Ovary (tissue), 9 donors: ENCODE data around the gene ACVR2B. TPM values are rescaled to one million over a fixed set of nuclear protein-coding genes. Genes with fewer than 3 reads are reported as not detected.

Source experiments
- DNase-seq, 5 donors: peaks; one replicate each; pipeline ENCODE4 v3.0.0-alpha.2; 2019 to 2020
- H3K27ac ChIP-seq, 2 donors: fragments of 200-600 bp; one replicate each; pipeline versions ENCODE4 v1.5.1 to v1.8.0; 2019 to 2022
- H3K27me3 ChIP-seq: fragments of 200-600 bp; one replicate; pipeline ENCODE4 v1.8.0; 2022
- H3K36me3 ChIP-seq: fragments of 200-600 bp; sonication (generic); one replicate; pipeline ENCODE4 v1.5.1; 2019
- H3K4me1 ChIP-seq: one replicate; pipeline ENCODE4 v1.8.1; 2013; ENCODE audit warnings: mild to moderate bottlenecking, moderate library complexity; ENCODE audit not compliant: insufficient read depth
- H3K4me3 ChIP-seq: fragments of 200-600 bp; sonication (generic); one replicate; pipeline ENCODE4 v1.5.1; 2017
- H3K9me3 ChIP-seq, 2 donors: fragments of 200-600 bp in 1 of 2; sonication (generic) in 1 of 2; one replicate each; pipeline versions ENCODE4 v1.5.1 to v1.8.1; 2013 to 2019; ENCODE audit warnings: mild to moderate bottlenecking in 1 of 2, moderate library complexity in 1 of 2
- CTCF ChIP-seq, 3 donors: fragments of 450-650 bp in 2 of 3; fragments of 200-600 bp in 1 of 3; IDR thresholded peaks; one replicate each; pipeline versions ENCODE4 v1.5.1 to v1.8.0; 2016 to 2022; ENCODE audit warnings: antibody characterized with exemption in 3 of 3, mild to moderate bottlenecking in 1 of 3
- EP300 ChIP-seq: sonication (generic); formaldehyde crosslinking; IDR thresholded peaks from one replicate; pipeline ENCODE4 v1.6.1; 2017; ENCODE audit warnings: antibody characterized with exemption
- POLR2A ChIP-seq: fragments of 450-650 bp; IDR thresholded peaks from one replicate; pipeline ENCODE4 v1.6.1; 2017; ENCODE audit warnings: antibody characterized with exemption, mild to moderate bottlenecking, moderate library complexity
- WGBS, 3 donors: extraction: QIAGEN DNeasy Blood & Tissue Kit in 1 of 3; methylation state at CpG; one replicate each; pipeline versions ENCODE4 v1.1.5 to v1.1.7; 2013 to 2017; 5-methylcytosine and 5-hydroxymethylcytosine counted together
- intact Hi-C, 4 donors: fragments of 100-400 bp; cut with DNase I; formaldehyde crosslinking; loops; one replicate each; pipeline versions ENCODE4 v1.11.0 to v1.15.1; 2022 to 2023
- polyA plus RNA-seq, 2 donors: library from polyadenylated mRNA; stranded (reverse); fragments of 200-250 nt in 1 of 2; fragments of 350-450 nt in 1 of 2; fragmentation: Illumina TruSeq in 1 of 2; extraction: RNeasy Lipid Tissue Mini Kit (QIAGEN cat#74804) in 1 of 2; gene quantifications; one replicate each; pipeline ENCODE4 v1.2.3, GENCODE V29; 2013 to 2014
- total RNA-seq, 7 donors: library from RNA; depleted of rRNA in 2 of 7; stranded (reverse); fragments of >200 nt in 2 of 7; fragmentation: NEBNext Ultra II Directional in 3 of 7; extraction: Animal tissue kit (Norgen Biotek cat#: 25700) in 3 of 7; gene quantifications; one replicate each; pipeline versions ENCODE4 v1.1.0 to v1.2.4, GENCODE V29; 2016 to 2023
- donor health status: DM: no; HTN: no; CAD: no; lungs with moderate emphysema.
- donor health status: DM: no; HTN: no; CAD: no.
- donor health status: Bipolar disorder and iron deficiency.
- donor health status: DM: yes; HTN: yes; CAD: no.
- donor health status: DM: no; HTN: no; CAD: no.
- donor health status: DM: yes; HTN: yes; CAD: no.

ACVR2B gene
- total and polyA plus RNA-seq, 9 donors = 3.3 to 16.0 (median 10.6) TPM

GRCh38 chr3:38446085-38446686 is 7.5 kb upstream of the ACVR2B start:
- H3K4me3 ChIP-seq = no peak overlapping the region
- no peak overlapping the region for H3K27ac ChIP-seq
- no peaks in the 10 kb centered on the region for H3K36me3 ChIP-seq
- no peak for DNase-seq
- H3K9me3 ChIP-seq = no peaks in the 10 kb centered on the region
- H3K27me3 ChIP-seq = no peaks in the 10 kb centered on the region
- intact Hi-C loops = loop anchor here in 1 of 4 donors (10.0 kb wide), 1 partner anchor 939 kb away; the partner anchor contains the start of gene SLC25A38
- no peak for TF ChIP-seq POLR2A
- TF ChIP-seq CTCF (IDR thresholded peaks at IDR 0.05) = no peak
- TF ChIP-seq EP300 = no peak
- no peaks in the 10 kb centered on the region for H3K4me1 ChIP-seq
- WGBS, 3 donors = 69 to 77% (median 70%) methylated on average over 2 of the region's 2 CpGs

- H3K9me3 ChIP-seq = no peaks in the 10 kb centered on the region
- H3K36me3 ChIP-seq = no peaks in the 10 kb centered on the region
- intact Hi-C loops = loop anchor here in 1 of 4 donors (10.0 kb wide), 1 partner anchor 938 kb away; the partner anchor contains the start of gene SLC25A38
- no peaks in the 10 kb centered on the region for H3K27me3 ChIP-seq
- DNase-seq = no peak
- H3K4me1 ChIP-seq = no peaks in the 10 kb centered on the region
- no peak for TF ChIP-seq CTCF (IDR thresholded peaks at IDR 0.05)
- TF ChIP-seq POLR2A = no peak
- no peak for TF ChIP-seq EP300
- no peak overlapping the region for H3K4me3 ChIP-seq
- H3K27ac ChIP-seq = no peak overlapping the region
These were observed 6.9 kb upstream of the ACVR2B start for GRCh38 chr3:38446812-38447211.

- 94 to 98% (median 95%) methylated on average over 3 of the region's 3 CpGs for WGBS, 3 donors
- Histone ChIP-seq H3K4me1 (peaks cover 5% of the 10 kb centered on the region), H3K27me3 (no peaks in the 10 kb centered on the region), H3K36me3 (no peaks in the 10 kb centered on the region), H3K9me3 (no peaks in the 10 kb centered on the region), H3K4me3 (no peak overlapping the region), H3K27ac (no peak overlapping the region)
- no peak for DNase-seq
- TF ChIP-seq CTCF (IDR thresholded peaks at IDR 0.05) (no peak), EP300 (no peak), POLR2A (no peak)
- intact Hi-C loops = no loop called here
These were observed 2.8 kb upstream of the ACVR2B start for GRCh38 chr3:38450853-38451252.

DNA sequence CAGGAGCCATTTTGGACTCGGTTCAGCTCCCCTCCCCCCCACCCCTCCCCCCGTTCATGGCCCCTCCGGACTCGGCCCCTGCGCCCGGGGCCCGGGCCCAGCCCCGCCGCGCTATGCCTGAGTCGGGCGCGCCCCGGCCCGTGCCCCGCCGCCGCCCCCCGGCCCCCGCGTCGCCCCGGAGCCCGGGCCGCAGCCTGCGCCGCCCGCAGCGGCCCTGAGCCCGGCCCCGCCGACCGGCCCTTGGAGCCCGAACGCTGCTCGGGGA is 155 bp downstream of the ACVR2B start:
- H3K27ac ChIP-seq = peak overlapping the region; percentile 84 to 85
- WGBS, 3 donors = 0 to 1% methylated on average over 10 to 36 of the region's 36 CpGs; no CpG with 5 or more reads in 1 of the 3 donors
- no peaks in the 10 kb centered on the region for H3K27me3 ChIP-seq
- no peaks in the 10 kb centered on the region for H3K9me3 ChIP-seq
- intact Hi-C loops = no loop called here
- DNase-seq = no peak
- H3K4me1 ChIP-seq = peaks cover 28% of the 10 kb centered on the region
- TF ChIP-seq EP300 = no peak
- no peak for TF ChIP-seq CTCF (IDR thresholded peaks at IDR 0.05)
- TF ChIP-seq POLR2A = no peak
- H3K36me3 ChIP-seq = no peaks in the 10 kb centered on the region
- peak overlapping the region; percentile 68 for H3K4me3 ChIP-seq
